Dedifferentiated amniotic fluid mesenchymal stem cell (primary cell): Measurements from ENCODE around the gene KCNG3.
"Not testable (repeated sequence)": the region's sequence is repeated elsewhere in the genome, so short reads cannot be mapped to it uniquely, and the experiment has no call there.

ENCODE experiments used
- DNase-seq: peaks from one replicate; pipeline ENCODE4 v3.0.0-alpha.2; 2016; ENCODE audit errors: extremely low spot score

Gene KCNG3

DNA sequence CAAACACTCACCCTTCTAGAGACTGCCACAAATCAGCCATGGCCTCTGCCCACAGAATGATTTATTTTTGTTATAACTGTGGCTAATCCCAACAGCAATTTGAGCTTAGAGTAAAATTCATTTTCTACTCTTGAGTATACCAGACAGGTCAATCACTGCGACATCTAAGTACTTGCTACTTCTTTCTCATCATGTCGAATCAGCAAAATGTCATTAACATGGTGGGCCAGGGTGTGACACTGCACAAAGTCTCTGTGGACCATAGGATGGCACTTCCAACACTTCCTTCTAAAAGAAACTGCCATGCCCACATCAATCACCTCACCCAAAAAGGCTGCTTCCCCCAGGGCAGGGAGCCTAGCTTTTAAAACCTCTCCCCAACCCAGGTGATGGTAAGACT, 64.4 kb downstream of the KCNG3 start:
- no peak for DNase-seq

GRCh38 chr2:42425697-42426096, 68.1 kb downstream of the KCNG3 start:
- no peak for DNase-seq

DNA sequence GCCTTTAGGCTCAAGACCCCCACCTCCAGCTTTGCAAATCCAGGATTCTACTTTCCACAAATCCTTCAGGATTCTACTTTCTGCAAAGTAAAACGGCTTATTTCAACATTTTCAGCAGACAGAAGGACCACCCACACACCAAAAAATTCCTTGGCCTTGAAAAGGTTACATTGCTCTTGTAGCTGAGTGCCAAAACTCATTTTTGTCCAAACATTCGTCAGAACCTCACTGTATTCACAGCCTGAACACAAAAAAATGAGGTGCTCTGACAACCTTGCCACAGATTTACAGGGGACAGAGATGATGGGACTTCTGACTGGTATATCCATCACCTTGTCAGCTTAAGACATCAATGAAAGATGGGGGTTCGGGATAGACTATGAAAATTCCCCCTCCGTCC, 69.7 kb downstream of the KCNG3 start:
- no peak for DNase-seq

DNA sequence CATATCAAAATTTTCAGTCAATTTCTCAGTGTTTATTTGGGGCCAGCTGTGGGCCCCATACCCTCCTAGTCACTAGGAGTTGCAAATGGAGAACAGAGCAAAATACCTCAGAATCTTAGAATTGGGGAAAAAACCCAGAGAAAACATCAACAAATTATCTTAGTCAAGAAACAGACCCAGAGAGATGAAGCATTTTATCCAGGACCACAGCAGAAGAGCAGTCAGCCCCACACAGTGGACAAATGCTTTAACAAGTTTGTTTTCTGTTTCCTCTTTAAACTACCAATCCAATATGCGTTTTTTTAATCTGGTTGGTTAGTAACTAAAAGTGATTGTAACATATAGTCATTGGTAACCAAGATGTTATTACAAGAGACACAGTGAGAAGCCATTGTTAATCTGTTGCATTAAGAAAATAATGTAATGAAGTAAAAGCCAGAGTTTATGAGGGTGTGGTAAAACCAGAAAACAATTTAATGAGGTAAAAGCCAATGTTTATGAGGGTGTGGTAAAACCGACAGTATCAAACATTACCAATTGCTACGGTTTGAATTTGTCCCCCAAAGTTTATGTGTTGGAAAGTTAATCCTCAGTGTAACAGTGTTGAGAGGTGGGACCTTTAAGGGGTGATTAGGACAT, 72.1 kb downstream of the KCNG3 start:
- no peak for DNase-seq

GRCh38 chr2:42421157-42421485, 72.7 kb downstream of the KCNG3 start:
- no peak for DNase-seq

DNA sequence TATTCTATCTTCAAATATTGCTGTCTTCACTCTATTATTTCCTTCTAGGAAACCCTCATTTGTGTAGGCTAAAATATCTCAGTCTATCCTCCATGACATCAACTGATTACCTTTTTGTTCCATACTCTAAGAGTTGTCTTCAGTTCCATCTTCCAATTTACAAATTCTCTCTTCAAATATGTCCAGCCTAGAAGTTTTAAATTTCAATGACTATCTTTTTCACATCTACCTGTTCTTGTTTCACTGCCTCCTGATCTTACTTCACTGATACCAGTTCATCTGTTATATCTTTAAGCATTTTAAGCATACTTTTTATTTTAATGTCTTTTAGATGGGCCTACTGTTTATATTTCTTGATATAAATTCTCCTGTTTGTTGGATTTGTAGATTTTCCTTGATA, 79.1 kb downstream of the KCNG3 start:
- no peak for DNase-seq

DNA sequence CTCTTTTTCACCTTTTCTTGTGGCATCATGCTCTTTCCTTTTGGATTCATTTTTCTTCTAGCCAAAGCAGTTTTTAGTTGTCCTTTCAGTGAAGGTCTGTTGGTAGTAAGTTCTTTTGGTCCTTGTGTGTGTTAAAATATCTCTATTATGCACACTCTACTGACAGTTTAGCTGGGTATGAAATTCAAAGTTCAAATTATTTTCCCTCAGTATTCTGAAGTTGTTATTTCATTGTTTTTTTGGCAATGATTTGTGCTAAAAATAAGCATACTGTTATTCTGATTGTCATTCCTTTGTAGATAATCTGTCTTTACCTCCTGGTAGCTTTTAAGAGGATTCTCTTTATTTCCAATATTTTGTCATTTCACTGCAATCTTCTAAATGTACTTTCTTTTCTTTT, 79.6 kb downstream of the KCNG3 start:
- DNase-seq = no peak

DNA sequence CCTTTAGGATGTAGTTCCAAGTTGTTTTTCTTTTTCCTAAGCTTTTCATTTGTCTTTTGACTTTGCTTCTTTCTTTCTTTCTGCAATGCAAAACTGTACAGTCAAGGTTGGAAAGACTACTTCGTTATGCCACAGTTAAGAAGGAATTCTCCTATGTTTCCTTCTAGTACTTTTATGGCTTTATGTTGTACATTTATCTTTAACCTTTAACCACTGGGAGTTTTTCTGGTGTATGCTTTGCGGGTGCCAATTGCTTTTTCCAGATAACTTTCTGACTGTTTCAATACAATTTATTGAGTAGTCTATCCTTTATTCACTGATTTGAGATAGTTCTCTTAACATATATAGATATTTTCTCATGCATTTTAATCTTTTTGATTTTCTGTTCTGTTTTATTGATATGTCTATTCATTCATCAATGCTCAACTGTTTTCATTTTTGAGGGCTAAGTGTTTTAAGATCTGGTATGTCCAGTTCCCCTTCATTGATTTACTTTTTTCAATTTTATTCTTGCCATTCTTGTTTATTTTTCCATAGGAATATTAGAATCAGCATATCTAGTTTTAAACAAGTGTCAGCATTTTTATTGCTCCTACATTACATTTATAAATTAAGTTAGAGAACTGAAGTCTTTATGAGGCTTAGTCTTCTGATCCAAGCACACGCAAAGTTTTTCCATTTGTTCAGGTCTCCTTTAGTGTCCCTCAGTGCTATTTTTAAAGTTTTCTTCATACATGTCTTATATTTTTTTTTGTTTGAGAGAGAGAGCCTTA, 82.9 kb downstream of the KCNG3 start:
- no peak for DNase-seq

- no peak for DNase-seq
Observed at GRCh38 chr2:42408009-42408408, 85.8 kb downstream of the KCNG3 start.

- DNase-seq = no peak
Observed at GRCh38 chr2:42407476-42407875, 86.3 kb downstream of the KCNG3 start.

- DNase-seq = no peak
Observed at GRCh38 chr2:42404676-42405075, 89.1 kb downstream of the KCNG3 start.

DNA sequence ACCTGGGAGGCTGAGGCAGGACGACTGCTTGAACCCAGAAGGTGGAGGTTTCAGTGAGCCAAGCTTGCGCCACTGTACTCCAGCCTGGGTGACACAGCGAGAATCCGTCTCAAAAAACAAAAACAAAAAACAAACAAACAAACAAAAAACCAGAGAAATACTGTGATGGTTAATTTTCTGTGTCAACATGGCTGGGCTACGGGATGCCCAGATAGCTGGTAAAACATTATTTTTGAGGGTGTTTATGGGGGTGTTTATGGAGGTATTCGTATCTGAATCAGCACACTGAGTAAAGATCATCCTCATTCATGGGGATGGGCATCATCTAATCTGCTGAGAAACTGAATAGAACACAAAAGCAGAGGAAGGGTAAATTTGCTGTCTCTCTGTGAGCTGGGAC, 92.0 kb downstream of the KCNG3 start:
- DNase-seq = no peak

DNA sequence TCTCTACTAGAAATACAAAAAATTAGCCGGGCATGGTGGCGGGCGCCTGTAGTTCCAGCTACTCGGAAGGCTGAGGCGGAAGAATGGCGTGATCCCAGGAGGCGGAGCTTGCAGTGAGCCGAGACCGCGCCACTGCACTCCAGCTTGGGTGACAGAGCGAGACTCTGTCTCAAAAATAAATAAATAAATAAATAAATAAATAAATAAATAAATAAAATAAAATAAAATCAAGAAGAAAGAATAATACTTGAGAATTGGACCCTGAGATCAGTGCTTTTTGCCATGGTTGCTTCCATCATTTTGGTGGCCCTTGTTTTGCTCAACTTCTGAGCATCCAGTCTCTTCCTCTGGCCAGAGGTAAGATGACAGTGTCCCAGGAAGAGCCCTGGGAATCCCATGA, 95.7 kb downstream of the KCNG3 start:
- DNase-seq = not testable (repeated sequence)

DNA sequence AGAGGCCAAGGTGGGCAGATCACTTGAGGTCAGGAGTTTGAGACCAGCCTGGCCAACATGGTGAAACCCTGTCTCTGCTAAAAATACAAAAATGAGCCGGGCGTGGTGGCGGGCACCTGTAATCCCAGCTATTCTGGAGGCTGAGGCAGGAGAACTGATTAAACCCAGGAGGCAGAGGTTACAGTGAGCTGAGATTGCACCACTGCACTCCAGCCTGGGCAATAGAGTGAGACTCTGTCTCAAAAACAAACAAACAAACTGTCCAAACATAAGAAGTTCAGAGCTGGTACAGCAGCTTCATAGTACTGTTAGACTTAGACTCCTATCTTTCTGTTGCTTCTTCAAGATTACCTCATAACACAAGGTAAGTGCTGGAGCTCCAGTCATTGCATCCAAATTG, 100.5 kb downstream of the KCNG3 start:
- not testable (repeated sequence) for DNase-seq

GRCh38 chr2:42392191-42392590, 101.6 kb downstream of the KCNG3 start:
- no peak for DNase-seq
